ENCODE results near the gene GABRB2. TPM values are rescaled to one million over a fixed set of nuclear protein-coding genes. Genes with fewer than 3 reads are reported as not detected.

GABRB2 gene
- total and polyA plus RNA-seq, 10 donors, result 0.07 to 27.5 (median 9.1) TPM

DNA sequence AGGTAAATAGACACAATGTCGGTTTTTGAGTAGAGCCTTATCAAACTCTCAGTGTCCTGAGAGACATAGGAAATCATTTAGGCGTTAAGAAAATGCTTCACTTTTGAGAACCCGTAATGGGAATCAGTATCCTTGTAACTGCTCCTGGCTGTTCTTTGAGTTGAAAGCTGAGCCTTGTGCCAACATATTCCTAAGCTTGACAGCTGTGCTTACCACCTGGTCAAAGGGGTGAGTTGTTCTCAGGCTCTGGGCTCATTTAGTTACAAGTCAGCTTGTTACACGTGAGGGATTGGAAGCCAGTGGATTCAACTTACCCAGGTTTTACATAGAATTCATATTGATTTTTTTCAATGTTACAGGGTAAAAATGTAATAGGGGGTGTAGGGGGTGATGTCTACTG is 145.9 kb downstream of the GABRB2 start:
- intact Hi-C loops (cut with DNase I; ENCODE audit: low total_unique reads), result no loop called here
- TF ChIP-seq POLR2A (IDR thresholded peaks at IDR 0.05), result no peak
- TF ChIP-seq POLR2AphosphoS5 (IDR thresholded peaks at IDR 0.05), result no peak
- TF ChIP-seq, protein P1, sequence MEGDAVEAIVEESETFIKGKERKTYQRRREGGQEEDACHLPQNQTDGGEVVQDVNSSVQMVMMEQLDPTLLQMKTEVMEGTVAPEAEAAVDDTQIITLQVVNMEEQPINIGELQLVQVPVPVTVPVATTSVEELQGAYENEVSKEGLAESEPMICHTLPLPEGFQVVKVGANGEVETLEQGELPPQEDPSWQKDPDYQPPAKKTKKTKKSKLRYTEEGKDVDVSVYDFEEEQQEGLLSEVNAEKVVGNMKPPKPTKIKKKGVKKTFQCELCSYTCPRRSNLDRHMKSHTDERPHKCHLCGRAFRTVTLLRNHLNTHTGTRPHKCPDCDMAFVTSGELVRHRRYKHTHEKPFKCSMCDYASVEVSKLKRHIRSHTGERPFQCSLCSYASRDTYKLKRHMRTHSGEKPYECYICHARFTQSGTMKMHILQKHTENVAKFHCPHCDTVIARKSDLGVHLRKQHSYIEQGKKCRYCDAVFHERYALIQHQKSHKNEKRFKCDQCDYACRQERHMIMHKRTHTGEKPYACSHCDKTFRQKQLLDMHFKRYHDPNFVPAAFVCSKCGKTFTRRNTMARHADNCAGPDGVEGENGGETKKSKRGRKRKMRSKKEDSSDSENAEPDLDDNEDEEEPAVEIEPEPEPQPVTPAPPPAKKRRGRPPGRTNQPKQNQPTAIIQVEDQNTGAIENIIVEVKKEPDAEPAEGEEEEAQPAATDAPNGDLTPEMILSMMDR (IDR thresholded peaks at IDR 0.05 in 8 of 11, conservative IDR thresholded peaks at IDR 0.05 in 3 of 11), result no peak
- DNase-seq, result no peak
- Histone ChIP-seq H3K27me3 (replicated peaks in 1 of 7) (no peaks in the 10 kb centered on the region), H3K27ac (no peak overlapping the region), H3K4me1 (no peaks in the 10 kb centered on the region), H3K9me3 (no peaks in the 10 kb centered on the region), H3K36me3 (no peaks in the 10 kb centered on the region), H3K4me3 (no peak overlapping the region)
- WGBS, 5 donors, result 73 to 89% (median 84%) methylated on average over 4 of the region's 4 CpGs

DNA sequence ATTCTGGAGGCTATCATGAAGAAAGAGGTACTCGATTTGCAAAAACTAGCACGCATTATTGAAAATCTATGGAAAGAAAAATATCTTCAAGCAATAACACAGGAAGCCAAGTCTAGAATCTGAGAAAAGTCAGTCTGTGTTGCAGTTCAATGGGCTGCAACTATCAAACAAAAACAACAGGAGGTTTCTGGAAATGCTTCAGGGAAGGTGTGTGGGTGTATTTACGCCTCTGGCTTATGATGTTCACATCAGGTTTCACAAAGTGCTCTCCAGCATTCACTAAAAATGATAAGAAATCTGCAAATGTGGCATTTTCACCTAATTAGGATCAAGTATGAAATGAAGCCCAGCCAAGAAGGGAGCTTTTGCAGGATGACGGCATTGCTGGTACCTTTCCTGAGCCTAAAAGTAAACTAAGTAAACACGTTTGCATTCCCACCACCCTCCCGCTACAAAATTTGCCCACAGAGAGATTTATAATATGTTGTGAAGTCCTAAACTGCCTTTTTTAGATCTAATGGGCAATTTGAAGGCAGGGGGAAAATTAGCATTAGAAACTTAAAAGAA is 146.4 kb downstream of the GABRB2 start:
- Histone ChIP-seq H3K4me1 (no peaks in the 10 kb centered on the region), H3K27ac (no peak overlapping the region), H3K27me3 (replicated peaks in 1 of 7) (no peaks in the 10 kb centered on the region), H3K9me3 (no peaks in the 10 kb centered on the region), H3K4me3 (no peak overlapping the region), H3K36me3 (no peaks in the 10 kb centered on the region)
- DNase-seq, result no peak
- TF ChIP-seq, protein P1 (IDR thresholded peaks at IDR 0.05 in 8 of 11, conservative IDR thresholded peaks at IDR 0.05 in 3 of 11), result no peak
- no peak for TF ChIP-seq POLR2AphosphoS5 (IDR thresholded peaks at IDR 0.05)
- no peak for TF ChIP-seq POLR2A (IDR thresholded peaks at IDR 0.05)
- intact Hi-C loops (cut with DNase I; ENCODE audit: low total_unique reads), result no loop called here
- 73 to 84% (median 76%) methylated on average over 6 of the region's 6 CpGs for WGBS, 5 donors

DNA sequence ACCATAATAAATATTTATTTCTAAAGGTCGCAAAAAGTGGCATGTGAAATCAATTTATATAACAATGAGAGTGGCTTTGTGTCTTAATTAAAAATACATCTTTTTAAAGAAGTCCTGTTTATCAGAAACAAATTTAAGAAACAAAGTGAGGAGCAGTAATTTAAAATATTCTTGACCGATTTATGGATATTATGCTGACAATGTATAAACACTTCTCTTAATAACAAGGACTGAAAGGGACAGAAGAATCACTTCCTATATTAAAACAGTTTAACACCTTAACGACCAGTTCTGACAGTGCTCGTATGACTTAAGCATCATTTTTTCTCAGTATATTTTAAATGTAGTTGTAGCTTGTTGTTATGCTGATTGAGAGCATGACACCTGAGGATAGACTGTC is 149.1 kb downstream of the GABRB2 start:
- no peaks in the 10 kb centered on the region for H3K27me3 ChIP-seq (replicated peaks in 1 of 7)
- no peaks in the 10 kb centered on the region for H3K36me3 ChIP-seq
- H3K4me1 ChIP-seq, result no peaks in the 10 kb centered on the region
- no peaks in the 10 kb centered on the region for H3K9me3 ChIP-seq
- whole genome bisulfite sequencing, 5 donors, result 77 to 90% (median 81%) methylated on average over 4 of the region's 4 CpGs
- no peak for TF ChIP-seq POLR2AphosphoS5 (IDR thresholded peaks at IDR 0.05)
- TF ChIP-seq, protein P1 (IDR thresholded peaks at IDR 0.05 in 8 of 11, conservative IDR thresholded peaks at IDR 0.05 in 3 of 11), result no peak
- H3K27ac ChIP-seq, result no peak overlapping the region
- DNase-seq, result no peak
- H3K4me3 ChIP-seq, result no peak overlapping the region
- intact Hi-C loops (cut with DNase I; ENCODE audit: low total_unique reads), result no loop called here

DNA sequence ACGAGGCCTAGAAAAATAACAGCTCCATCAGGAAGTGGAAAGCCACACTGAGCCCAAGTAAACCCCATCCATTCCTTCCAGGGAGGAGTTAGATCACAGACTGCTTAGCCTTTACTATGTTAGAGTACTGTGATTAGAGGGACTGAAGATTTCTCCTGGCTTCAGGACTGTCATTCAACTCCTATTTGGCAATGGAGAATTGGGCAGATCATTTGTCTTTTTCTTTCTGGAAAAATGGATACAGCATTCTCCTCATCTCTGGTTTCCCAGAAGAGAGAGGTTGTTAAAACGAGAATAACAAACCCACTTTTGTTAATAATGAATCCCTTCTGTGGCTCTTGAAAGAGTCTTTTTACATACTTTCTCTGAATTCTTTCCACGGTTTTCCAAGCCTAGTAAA is 150.4 kb downstream of the GABRB2 start:
- Histone ChIP-seq H3K27ac (no peak overlapping the region), H3K27me3 (replicated peaks in 1 of 7) (no peaks in the 10 kb centered on the region), H3K36me3 (no peaks in the 10 kb centered on the region), H3K4me1 (no peaks in the 10 kb centered on the region), H3K4me3 (no peak overlapping the region), H3K9me3 (no peaks in the 10 kb centered on the region)
- DNase-seq, result no peak
- WGBS, 5 donors, result 44 to 61% (median 53%) methylated on average over 3 of the region's 3 CpGs
- TF ChIP-seq POLR2A (IDR thresholded peaks at IDR 0.05) (no peak), POLR2AphosphoS5 (IDR thresholded peaks at IDR 0.05) (no peak)
- TF ChIP-seq, protein P1 (IDR thresholded peaks at IDR 0.05 in 8 of 11, conservative IDR thresholded peaks at IDR 0.05 in 3 of 11), result no peak
- intact Hi-C loops (cut with DNase I; ENCODE audit: low total_unique reads), result no loop called here

Data from spleen (tissue), 11 donors.